Measurements from ENCODE around the gene TXK.
A peak's percentile ranks its signal among the peaks of the same experiment; 100 is the strongest.

Gene TXK

DNA sequence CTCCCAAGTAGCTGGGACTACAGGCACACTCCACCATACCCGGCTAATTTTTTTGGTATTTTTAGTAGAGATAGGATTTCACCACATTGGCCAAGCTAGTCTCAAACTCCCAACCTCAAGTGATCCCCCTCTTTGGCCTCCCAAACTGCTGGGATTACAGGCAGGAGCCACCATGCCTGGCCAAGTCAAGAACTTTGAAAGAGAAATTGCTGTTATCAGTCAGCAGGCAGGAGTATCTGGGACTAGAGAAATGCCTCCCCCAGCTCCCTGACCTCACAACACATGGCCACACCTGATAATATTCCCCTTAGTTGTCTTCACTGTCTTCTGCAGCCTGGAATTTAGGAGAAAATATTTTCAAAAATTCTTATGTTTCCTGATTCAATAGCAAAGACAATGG lies 7.4 kb downstream of the TXK start:
- Histone ChIP-seq H3K27ac (ENCODE audit: poor library complexity, severe bottlenecking) (peak overlapping the region; percentile 42), H3K36me3 (ENCODE audit: low read depth) (no peaks in the 10 kb centered on the region), H3K27me3 (ENCODE audit: insufficient read depth, poor library complexity, severe bottlenecking) (no peaks in the 10 kb centered on the region), H3K4me1 (ENCODE audit: insufficient read depth, poor library complexity, severe bottlenecking) (peaks cover 15% of the 10 kb centered on the region), H3K9me3 (ENCODE audit: severe bottlenecking) (no peaks in the 10 kb centered on the region), H3K4me3 (ENCODE audit: severe bottlenecking) (no peak overlapping the region)
- ATAC-seq (ENCODE audit: low read depth) (no peak), DNase-seq (ENCODE audit: low spot score) (no peak)
- TF ChIP-seq, protein P1, sequence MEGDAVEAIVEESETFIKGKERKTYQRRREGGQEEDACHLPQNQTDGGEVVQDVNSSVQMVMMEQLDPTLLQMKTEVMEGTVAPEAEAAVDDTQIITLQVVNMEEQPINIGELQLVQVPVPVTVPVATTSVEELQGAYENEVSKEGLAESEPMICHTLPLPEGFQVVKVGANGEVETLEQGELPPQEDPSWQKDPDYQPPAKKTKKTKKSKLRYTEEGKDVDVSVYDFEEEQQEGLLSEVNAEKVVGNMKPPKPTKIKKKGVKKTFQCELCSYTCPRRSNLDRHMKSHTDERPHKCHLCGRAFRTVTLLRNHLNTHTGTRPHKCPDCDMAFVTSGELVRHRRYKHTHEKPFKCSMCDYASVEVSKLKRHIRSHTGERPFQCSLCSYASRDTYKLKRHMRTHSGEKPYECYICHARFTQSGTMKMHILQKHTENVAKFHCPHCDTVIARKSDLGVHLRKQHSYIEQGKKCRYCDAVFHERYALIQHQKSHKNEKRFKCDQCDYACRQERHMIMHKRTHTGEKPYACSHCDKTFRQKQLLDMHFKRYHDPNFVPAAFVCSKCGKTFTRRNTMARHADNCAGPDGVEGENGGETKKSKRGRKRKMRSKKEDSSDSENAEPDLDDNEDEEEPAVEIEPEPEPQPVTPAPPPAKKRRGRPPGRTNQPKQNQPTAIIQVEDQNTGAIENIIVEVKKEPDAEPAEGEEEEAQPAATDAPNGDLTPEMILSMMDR (IDR thresholded peaks at IDR 0.05; ENCODE audit: poor library complexity, severe bottlenecking) = no peak

GRCh38 chr4:48124870-48125269 lies 9.2 kb downstream of the TXK start:
- H3K9me3 ChIP-seq (ENCODE audit: severe bottlenecking) = no peaks in the 10 kb centered on the region
- TF ChIP-seq, protein P1 (IDR thresholded peaks at IDR 0.05; ENCODE audit: poor library complexity, severe bottlenecking) = no peak
- DNase-seq (ENCODE audit: low spot score) (no peak), ATAC-seq (ENCODE audit: low read depth) (no peak)
- no peak overlapping the region for H3K4me3 ChIP-seq (ENCODE audit: severe bottlenecking)
- no peaks in the 10 kb centered on the region for H3K27me3 ChIP-seq (ENCODE audit: insufficient read depth, poor library complexity, severe bottlenecking)
- H3K4me1 ChIP-seq (ENCODE audit: insufficient read depth, poor library complexity, severe bottlenecking) = peaks cover 15% of the 10 kb centered on the region
- H3K36me3 ChIP-seq (ENCODE audit: low read depth) = no peaks in the 10 kb centered on the region
- no peak overlapping the region for H3K27ac ChIP-seq (ENCODE audit: poor library complexity, severe bottlenecking)

DNA sequence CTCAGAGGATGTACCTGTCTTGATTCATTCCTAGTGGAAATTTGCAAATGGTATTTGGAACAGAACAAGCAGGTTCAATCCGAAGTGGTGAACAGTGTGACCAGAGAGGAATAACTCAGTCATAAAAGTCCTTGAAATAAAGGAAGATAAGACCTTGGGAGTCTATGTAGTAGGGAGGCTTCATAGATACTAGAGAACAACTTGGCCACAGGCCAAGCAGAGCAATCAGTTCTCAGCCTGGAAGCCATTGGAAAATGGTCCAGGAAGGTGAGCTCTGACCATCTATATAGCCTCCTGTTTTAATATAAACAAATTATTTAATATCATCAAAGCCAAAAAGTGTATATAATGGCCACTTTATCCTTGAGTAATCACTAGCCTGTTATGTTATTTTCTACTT lies 11.3 kb downstream of the TXK start:
- H3K36me3 ChIP-seq (ENCODE audit: low read depth) = no peaks in the 10 kb centered on the region
- no peak for ATAC-seq (ENCODE audit: low read depth)
- TF ChIP-seq, protein P1 (IDR thresholded peaks at IDR 0.05; ENCODE audit: poor library complexity, severe bottlenecking) = no peak

GRCh38 chr4:48121180-48121579 lies 12.9 kb downstream of the TXK start:
- ATAC-seq (ENCODE audit: low read depth) = no peak
- no peaks in the 10 kb centered on the region for H3K9me3 ChIP-seq (ENCODE audit: severe bottlenecking)

More for the DNA sequence above, 11.3 kb downstream of the TXK start:
- Histone ChIP-seq H3K9me3 (ENCODE audit: severe bottlenecking) (no peaks in the 10 kb centered on the region), H3K4me3 (ENCODE audit: severe bottlenecking) (no peak overlapping the region), H3K27me3 (ENCODE audit: insufficient read depth, poor library complexity, severe bottlenecking) (no peaks in the 10 kb centered on the region), H3K27ac (ENCODE audit: poor library complexity, severe bottlenecking) (no peak overlapping the region), H3K4me1 (ENCODE audit: insufficient read depth, poor library complexity, severe bottlenecking) (peaks cover 7% of the 10 kb centered on the region)
- DNase-seq (ENCODE audit: low spot score) = no peak

DNA sequence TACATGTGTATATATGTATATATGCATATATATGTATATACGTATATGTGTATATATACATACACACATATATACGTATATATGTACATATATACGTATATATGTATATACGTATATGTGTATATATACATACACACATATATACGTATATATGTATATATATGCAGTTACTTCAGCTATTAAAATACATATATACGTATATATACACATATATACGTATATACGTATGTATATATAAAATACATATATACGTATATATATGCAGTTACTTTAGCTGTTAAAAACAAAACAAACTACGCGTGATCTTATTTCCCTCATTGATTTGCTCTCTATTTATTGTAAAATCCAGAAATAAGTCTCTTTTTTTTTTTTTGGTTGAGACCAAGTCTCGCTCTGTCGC lies 13.9 kb downstream of the TXK start:
- Histone ChIP-seq H3K36me3 (ENCODE audit: low read depth) (no peaks in the 10 kb centered on the region), H3K9me3 (ENCODE audit: severe bottlenecking) (no peaks in the 10 kb centered on the region), H3K27ac (ENCODE audit: poor library complexity, severe bottlenecking) (no peak overlapping the region), H3K27me3 (ENCODE audit: insufficient read depth, poor library complexity, severe bottlenecking) (no peaks in the 10 kb centered on the region), H3K4me3 (ENCODE audit: severe bottlenecking) (no peak overlapping the region), H3K4me1 (ENCODE audit: insufficient read depth, poor library complexity, severe bottlenecking) (no peaks in the 10 kb centered on the region)
- DNase-seq (ENCODE audit: low spot score) = no peak
- ATAC-seq (ENCODE audit: low read depth) = no peak
- TF ChIP-seq, protein P1 (IDR thresholded peaks at IDR 0.05; ENCODE audit: poor library complexity, severe bottlenecking) = no peak

More at GRCh38 chr4:48121180-48121579, 12.9 kb downstream of the TXK start:
- DNase-seq (ENCODE audit: low spot score) = no peak
- Histone ChIP-seq H3K4me3 (ENCODE audit: severe bottlenecking) (no peak overlapping the region), H3K27me3 (ENCODE audit: insufficient read depth, poor library complexity, severe bottlenecking) (no peaks in the 10 kb centered on the region), H3K4me1 (ENCODE audit: insufficient read depth, poor library complexity, severe bottlenecking) (no peaks in the 10 kb centered on the region), H3K36me3 (ENCODE audit: low read depth) (no peaks in the 10 kb centered on the region), H3K27ac (ENCODE audit: poor library complexity, severe bottlenecking) (no peak overlapping the region)
- TF ChIP-seq, protein P1 (IDR thresholded peaks at IDR 0.05; ENCODE audit: poor library complexity, severe bottlenecking) = no peak

Measured in RWPE2 (cell line).